ENCODE data around the gene FBXW11.

DNA sequence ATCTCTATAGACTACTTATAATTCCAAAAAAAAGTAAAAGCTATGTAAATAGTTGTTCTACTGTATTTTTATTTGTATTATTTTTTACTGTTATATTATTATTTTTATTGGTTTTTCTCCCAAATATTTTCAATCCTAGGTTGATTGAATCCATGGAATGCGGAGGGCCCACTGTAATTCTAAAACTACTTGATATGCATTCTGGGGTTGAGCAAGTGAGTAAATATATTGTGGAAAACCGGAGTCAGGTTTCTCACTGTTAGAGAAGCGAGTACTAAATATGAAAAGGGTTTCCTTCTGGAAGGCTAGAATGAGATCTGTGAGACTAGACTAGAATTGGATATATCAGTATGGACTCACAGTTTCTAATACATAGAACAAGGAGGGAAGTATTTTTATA, 66.5 kb downstream of the FBXW11 start:
- TF ChIP-seq POLR2A (IDR thresholded peaks at IDR 0.05) (no peak), EP300 (IDR thresholded peaks at IDR 0.05) (no peak)
- TF ChIP-seq, protein P1, sequence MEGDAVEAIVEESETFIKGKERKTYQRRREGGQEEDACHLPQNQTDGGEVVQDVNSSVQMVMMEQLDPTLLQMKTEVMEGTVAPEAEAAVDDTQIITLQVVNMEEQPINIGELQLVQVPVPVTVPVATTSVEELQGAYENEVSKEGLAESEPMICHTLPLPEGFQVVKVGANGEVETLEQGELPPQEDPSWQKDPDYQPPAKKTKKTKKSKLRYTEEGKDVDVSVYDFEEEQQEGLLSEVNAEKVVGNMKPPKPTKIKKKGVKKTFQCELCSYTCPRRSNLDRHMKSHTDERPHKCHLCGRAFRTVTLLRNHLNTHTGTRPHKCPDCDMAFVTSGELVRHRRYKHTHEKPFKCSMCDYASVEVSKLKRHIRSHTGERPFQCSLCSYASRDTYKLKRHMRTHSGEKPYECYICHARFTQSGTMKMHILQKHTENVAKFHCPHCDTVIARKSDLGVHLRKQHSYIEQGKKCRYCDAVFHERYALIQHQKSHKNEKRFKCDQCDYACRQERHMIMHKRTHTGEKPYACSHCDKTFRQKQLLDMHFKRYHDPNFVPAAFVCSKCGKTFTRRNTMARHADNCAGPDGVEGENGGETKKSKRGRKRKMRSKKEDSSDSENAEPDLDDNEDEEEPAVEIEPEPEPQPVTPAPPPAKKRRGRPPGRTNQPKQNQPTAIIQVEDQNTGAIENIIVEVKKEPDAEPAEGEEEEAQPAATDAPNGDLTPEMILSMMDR (IDR thresholded peaks at IDR 0.05) = no peak
